H9 (cell line): ENCODE measurements around the gene CYP8B1. TPM values are rescaled to one million over a fixed set of nuclear protein-coding genes. Genes with fewer than 3 reads are reported as not detected.

Experiments used
- DNase-seq: peaks from one replicate; pipeline ENCODE4 v3.0.0-alpha.2; 2017
- H2AFZ ChIP-seq: one replicate; pipeline ENCODE4 v1.6.1; 2013; ENCODE audit warnings: mild to moderate bottlenecking, low read length, control low read depth, moderate library complexity
- H2AK5ac ChIP-seq: 2 replicates; pipeline ENCODE4 v1.6.1; 2013; ENCODE audit warnings: low read length, control low read depth, mixed read lengths; ENCODE audit not compliant: insufficient read length
- H2BK120ac ChIP-seq: one replicate; pipeline ENCODE4 v1.6.1; 2013; ENCODE audit warnings: low read depth, mild to moderate bottlenecking, low read length, control low read depth, inconsistent platforms; ENCODE audit not compliant: poor library complexity, severe bottlenecking
- H2BK12ac ChIP-seq: 2 replicates; pipeline ENCODE4 v1.6.1; 2013; ENCODE audit warnings: low read length, control low read depth, mixed read lengths, low read depth; ENCODE audit not compliant: insufficient read length
- H2BK15ac ChIP-seq: 2 replicates; pipeline ENCODE4 v1.6.1; 2013; ENCODE audit warnings: low read depth, low read length, control low read depth
- H2BK20ac ChIP-seq: one replicate; pipeline ENCODE4 v1.6.1; 2013; ENCODE audit warnings: low read depth, mild to moderate bottlenecking, low read length, control low read depth, inconsistent platforms; ENCODE audit not compliant: poor library complexity, severe bottlenecking
- H2BK5ac ChIP-seq: 2 replicates; pipeline ENCODE4 v1.6.1; 2013; ENCODE audit warnings: low read length, control low read depth, mixed read lengths; ENCODE audit not compliant: insufficient read length
- H3K14ac ChIP-seq: 2 replicates; pipeline ENCODE4 v1.6.1; 2013; ENCODE audit warnings: low read length, control low read depth; ENCODE audit not compliant: insufficient read depth
- H3K18ac ChIP-seq: 2 replicates; pipeline ENCODE4 v1.6.1; 2013; ENCODE audit warnings: low read depth, mild to moderate bottlenecking, mixed read lengths, low read length, control low read depth; ENCODE audit not compliant: insufficient read length
- H3K23ac ChIP-seq: 2 replicates; pipeline ENCODE4 v1.6.1; 2013; ENCODE audit warnings: low read length, control low read depth, mixed read lengths, low read depth; ENCODE audit not compliant: insufficient read length
- H3K23me2 ChIP-seq: 2 replicates; pipeline ENCODE4 v1.6.1; 2013; ENCODE audit warnings: low read depth, mild to moderate bottlenecking, mixed read lengths, low read length, control low read depth; ENCODE audit not compliant: insufficient read length, poor library complexity, severe bottlenecking
- H3K27ac ChIP-seq: 2 replicates; pipeline ENCODE4 v1.5.1; 2013; ENCODE audit warnings: low read length, control low read depth, mixed read lengths, low read depth; ENCODE audit not compliant: insufficient read length
- H3K27me3 ChIP-seq: 2 replicates; pipeline ENCODE4 v1.6.1; 2013; ENCODE audit warnings: low read length, control low read depth, inconsistent platforms; ENCODE audit not compliant: insufficient read depth
- H3K4ac ChIP-seq: 2 replicates; pipeline ENCODE4 v1.6.1; 2013; ENCODE audit warnings: low read depth, mild to moderate bottlenecking, control low read depth, inconsistent platforms, low read length, moderate library complexity
- H3K4me1 ChIP-seq: 2 replicates; pipeline ENCODE4 v1.6.1; 2013; ENCODE audit warnings: low read length, control low read depth, inconsistent platforms; ENCODE audit not compliant: insufficient read depth
- H3K4me2 ChIP-seq: 2 replicates; pipeline ENCODE4 v1.6.1; 2013; ENCODE audit warnings: low read length, control low read depth, mixed read lengths; ENCODE audit not compliant: insufficient read length, insufficient read depth
- H3K56ac ChIP-seq: 2 replicates; pipeline ENCODE4 v1.6.1; 2013; ENCODE audit warnings: low read depth, mild to moderate bottlenecking, mixed read lengths, low read length, control low read depth; ENCODE audit not compliant: insufficient read length
- H3K79me1 ChIP-seq: 2 replicates; pipeline ENCODE4 v1.6.1; 2013; ENCODE audit warnings: low read depth, mild to moderate bottlenecking, moderate library complexity, low read length, control low read depth, inconsistent platforms; ENCODE audit not compliant: insufficient read depth, poor library complexity, severe bottlenecking
- H3K79me2 ChIP-seq: 2 replicates; pipeline ENCODE4 v1.6.1; 2013; ENCODE audit warnings: low read length, control low read depth, inconsistent platforms; ENCODE audit not compliant: insufficient read depth
- H3K9ac ChIP-seq: 2 replicates; pipeline ENCODE4 v1.6.1; 2013; ENCODE audit warnings: low read length, control low read depth, mixed read lengths; ENCODE audit not compliant: insufficient read length; ENCODE audit errors: extremely low read depth
- H3K9me3 ChIP-seq: one replicate; pipeline ENCODE4 v1.6.1; 2013; ENCODE audit warnings: low read depth, low read length, inconsistent platforms; ENCODE audit not compliant: control insufficient read depth
- H3T11ph ChIP-seq: one replicate; pipeline ENCODE4 v1.6.1; 2013; ENCODE audit warnings: mild to moderate bottlenecking, low read length, control low read depth, inconsistent platforms
- H4K20me1 ChIP-seq: one replicate; pipeline ENCODE4 v1.6.1; 2013; ENCODE audit not compliant: control insufficient read depth, insufficient read length, insufficient read depth
- H4K5ac ChIP-seq: 2 replicates; pipeline ENCODE4 v1.6.1; 2013; ENCODE audit warnings: low read depth, mild to moderate bottlenecking, mixed read lengths, low read length, control low read depth; ENCODE audit not compliant: insufficient read length
- H4K8ac ChIP-seq: replicated peaks from 2 replicates; pipeline ENCODE4 v1.6.1; 2013; ENCODE audit warnings: low read length, control low read depth, mixed read lengths, low read depth; ENCODE audit not compliant: insufficient read length
- H4K91ac ChIP-seq: 2 replicates; pipeline ENCODE4 v1.6.1; 2013; ENCODE audit warnings: low read depth, mild to moderate bottlenecking, moderate library complexity, mixed read lengths, low read length, control low read depth; ENCODE audit not compliant: insufficient read length
- H3K27ac Mint-ChIP-seq, 3 experiments: 2 replicates in 2 of 3; 3 replicates in 1 of 3; pipeline ENCODE4 v1.8.0; 2020 to 2021; ENCODE audit warnings: mixed read lengths in 3 of 3, mild to moderate bottlenecking in 1 of 3, moderate library complexity in 1 of 3
- H3K27me3 Mint-ChIP-seq: 2 replicates; pipeline ENCODE4 v1.8.0; 2021; ENCODE audit warnings: low read depth, mild to moderate bottlenecking, moderate library complexity, mixed read lengths
- H3K36me3 Mint-ChIP-seq, 3 experiments: 2 replicates in 2 of 3; 3 replicates in 1 of 3; pipeline ENCODE4 v1.8.0; 2020 to 2021; ENCODE audit warnings: low read depth in 3 of 3, mixed read lengths in 3 of 3; ENCODE audit not compliant: insufficient read depth in 1 of 3
- H3K4me1 Mint-ChIP-seq, 2 experiments: 2 replicates each; pipeline ENCODE4 v1.8.0; 2020; ENCODE audit warnings: mixed read lengths in 2 of 2
- H3K4me3 Mint-ChIP-seq, 2 experiments: 2 replicates in 1 of 2; 3 replicates in 1 of 2; pipeline ENCODE4 v1.8.0; 2020 to 2021; ENCODE audit warnings: mild to moderate bottlenecking in 2 of 2, mixed read lengths in 2 of 2, moderate library complexity in 1 of 2
- H3K9me3 Mint-ChIP-seq, 2 experiments: 2 replicates in 1 of 2; 3 replicates in 1 of 2; pipeline ENCODE4 v1.8.0; 2020; ENCODE audit warnings: mild to moderate bottlenecking in 2 of 2, mixed read lengths in 2 of 2, moderate library complexity in 1 of 2
- CTCF ChIP-seq: fragments of 200-600 bp; sonication (generic); conservative IDR thresholded peaks from 3 replicates; pipeline ENCODE4 v1.8.0; 2021; ENCODE audit warnings: antibody characterized with exemption, mild to moderate bottlenecking
- WGBS: extraction: QIAGEN DNeasy Blood & Tissue Kit; methylation state at CpG from one replicate; pipeline ENCODE4 v1.1.7; 2013; ENCODE audit warnings: missing lambda C conversion rate, low lambda C conversion rate, mixed read lengths; ENCODE audit not compliant: insufficient read length; ENCODE audit errors: extremely low coverage; 5-methylcytosine and 5-hydroxymethylcytosine counted together
- total RNA-seq: library from RNA; stranded (reverse); gene quantifications from 2 replicates; pipeline ENCODE4 v1.2.1, GENCODE V29; 2021

Gene CYP8B1
- total RNA-seq, 1 experiment from 2014 or later: not detected

- H2BK20ac ChIP-seq: no peak overlapping the region
- no peak overlapping the region for H3K56ac ChIP-seq
- WGBS: no CpG with 5 or more reads among the region's 4 CpGs
- no peaks in the 10 kb centered on the region for H3K9me3 ChIP-seq
- H3K4me1 ChIP-seq: no peaks in the 10 kb centered on the region
- no peak overlapping the region for H4K91ac ChIP-seq
- H3K4ac ChIP-seq: no peak overlapping the region
- no peak overlapping the region for H3K14ac ChIP-seq
- no peak overlapping the region for H3K23ac ChIP-seq
- Mint-ChIP-seq H3K4me3 (no peak overlapping the region), H3K27ac (no peak overlapping the region), H3K36me3 (no peaks in the 10 kb centered on the region), H3K27me3 (peaks cover 8% of the 10 kb centered on the region), H3K9me3 (no peaks in the 10 kb centered on the region), H3K4me1 (peaks cover 1 to 3% of the 10 kb centered on the region in 2 experiments; a peak in 3 of 4 replicates)
- H3K79me1 ChIP-seq: no peaks in the 10 kb centered on the region
- H2BK120ac ChIP-seq: no peak overlapping the region
- no peaks in the 10 kb centered on the region for H4K20me1 ChIP-seq
- H4K5ac ChIP-seq: no peak overlapping the region
- H2AK5ac ChIP-seq: no peak overlapping the region
- no peak overlapping the region for H2BK5ac ChIP-seq
- no peak overlapping the region for H2BK15ac ChIP-seq
- no peak overlapping the region for H3K4me2 ChIP-seq
- H2BK12ac ChIP-seq: no peak overlapping the region
- H4K8ac ChIP-seq: no peak overlapping the region
- H3T11ph ChIP-seq: no peak overlapping the region
- no peak overlapping the region for H3K9ac ChIP-seq
- H3K18ac ChIP-seq: no peak overlapping the region
- no peak for DNase-seq
- H3K27ac ChIP-seq: no peak overlapping the region
- H3K23me2 ChIP-seq: no peaks in the 10 kb centered on the region
- no peak overlapping the region for H2AFZ ChIP-seq
- H3K79me2 ChIP-seq: no peaks in the 10 kb centered on the region
- no peaks in the 10 kb centered on the region for H3K27me3 ChIP-seq
- no peak for TF ChIP-seq CTCF
Measured at GRCh38 chr3:42838571-42838970, 37.1 kb downstream of the CYP8B1 start.
